ENCODE measurements around the gene TRMT6. TPM values are rescaled to one million over a fixed set of nuclear protein-coding genes. Genes with fewer than 3 reads are reported as not detected.

TRMT6 gene
- total RNA-seq, 1 donor from 2014 or later = 9.6 TPM

GRCh38 chr20:5967469-5967868, 17.1 kb upstream of the TRMT6 start:
- intact Hi-C loops (cut with DNase I) = no loop called here
- DNase-seq (ENCODE audit: extremely low spot score in 2 of 2) = no peak
- Histone ChIP-seq H3K4me3 (no peak overlapping the region), H3K4me1 (no peaks in the 10 kb centered on the region), H3K9me3 (no peaks in the 10 kb centered on the region), H3K36me3 (peaks cover 0 to 8% of the 10 kb centered on the region in 2 donors), H3K27me3 (no peaks in the 10 kb centered on the region), H3K27ac (no peak overlapping the region)
- no peak for TF ChIP-seq POLR2A (IDR thresholded peaks at IDR 0.05)
- TF ChIP-seq POLR2AphosphoS5 (IDR thresholded peaks at IDR 0.05; ENCODE audit: insufficient read depth in 1 of 2, low read depth in 1 of 2) = no peak

DNA sequence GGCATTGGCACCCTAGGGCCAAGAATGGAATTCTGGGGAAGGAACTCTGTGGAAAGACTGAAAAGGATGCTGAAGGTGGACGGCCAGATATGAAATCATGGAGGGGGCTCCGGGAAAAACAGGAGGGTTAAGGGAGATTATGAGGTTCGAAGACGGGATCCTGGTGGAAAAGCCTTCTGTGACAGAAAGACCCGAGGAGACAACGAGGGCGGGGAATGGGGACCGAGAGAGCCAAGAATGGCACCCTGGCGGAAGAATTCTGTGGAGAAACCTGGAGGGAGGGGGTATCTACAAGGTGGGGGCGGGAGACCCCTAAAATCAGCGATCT, 426 bp downstream of the TRMT6 start:
- H3K36me3 ChIP-seq = peaks cover 0 to 19% of the 10 kb centered on the region in 2 donors
- H3K4me3 ChIP-seq = peak overlapping the region; percentile 79 to 88
- intact Hi-C loops (cut with DNase I) = no loop called here
- no peaks in the 10 kb centered on the region for H3K9me3 ChIP-seq
- no peak for DNase-seq (ENCODE audit: extremely low spot score in 2 of 2)
- TF ChIP-seq POLR2A (IDR thresholded peaks at IDR 0.05) (no peak), POLR2AphosphoS5 (IDR thresholded peaks at IDR 0.05; ENCODE audit: insufficient read depth in 1 of 2, low read depth in 1 of 2) (no peak), CTCF (IDR thresholded peaks at IDR 0.05) (no peak)
- peak overlapping the region; percentile 34 for H3K27ac ChIP-seq
- H3K4me1 ChIP-seq = peaks cover 24% of the 10 kb centered on the region
- H3K27me3 ChIP-seq = no peaks in the 10 kb centered on the region

- no peak overlapping the region for H3K27ac ChIP-seq
- H3K4me1 ChIP-seq = peaks cover 24% of the 10 kb centered on the region
- intact Hi-C loops (cut with DNase I) = no loop called here
- H3K4me3 ChIP-seq = no peak overlapping the region
- H3K36me3 ChIP-seq = peaks cover 0 to 40% of the 10 kb centered on the region in 2 donors
- no peaks in the 10 kb centered on the region for H3K9me3 ChIP-seq
- no peaks in the 10 kb centered on the region for H3K27me3 ChIP-seq
- DNase-seq (ENCODE audit: extremely low spot score in 2 of 2) = no peak
- TF ChIP-seq CTCF (IDR thresholded peaks at IDR 0.05) (no peak), POLR2AphosphoS5 (IDR thresholded peaks at IDR 0.05; ENCODE audit: insufficient read depth in 1 of 2, low read depth in 1 of 2) (no peak), POLR2A (IDR thresholded peaks at IDR 0.05) (no peak)
Measured at GRCh38 chr20:5947276-5947675, 3.1 kb downstream of the TRMT6 start.

DNA sequence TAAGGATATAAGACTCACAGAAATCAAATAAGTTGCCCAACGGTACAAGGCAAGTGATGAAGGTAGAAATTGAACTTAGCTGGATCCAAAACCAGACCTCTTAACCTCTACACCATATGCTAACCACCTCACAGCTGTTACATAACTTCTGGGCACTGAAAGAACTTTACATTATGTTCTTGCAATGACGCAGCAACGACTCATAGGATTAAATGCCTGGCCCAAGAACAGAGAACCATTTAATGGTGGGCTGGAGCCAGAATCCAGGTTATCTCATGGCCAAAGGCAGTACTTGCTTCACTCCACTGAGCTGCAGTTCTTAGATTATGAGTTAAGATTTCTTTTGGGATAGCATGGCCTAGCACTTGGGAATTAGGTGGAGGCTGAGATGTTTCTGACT, 4.4 kb downstream of the TRMT6 start:
- H3K4me3 ChIP-seq = no peak overlapping the region
- H3K9me3 ChIP-seq = no peaks in the 10 kb centered on the region
- intact Hi-C loops (cut with DNase I) = no loop called here
- no peak for TF ChIP-seq POLR2A (IDR thresholded peaks at IDR 0.05)
- TF ChIP-seq POLR2AphosphoS5 (IDR thresholded peaks at IDR 0.05; ENCODE audit: insufficient read depth in 1 of 2, low read depth in 1 of 2) = no peak
- TF ChIP-seq CTCF (IDR thresholded peaks at IDR 0.05) = no peak
- H3K27me3 ChIP-seq = no peaks in the 10 kb centered on the region
- peaks cover 14% of the 10 kb centered on the region for H3K4me1 ChIP-seq
- H3K36me3 ChIP-seq = peaks cover 0 to 54% of the 10 kb centered on the region in 2 donors
- DNase-seq (ENCODE audit: extremely low spot score in 2 of 2) = no peak
- H3K27ac ChIP-seq = no peak overlapping the region

DNA sequence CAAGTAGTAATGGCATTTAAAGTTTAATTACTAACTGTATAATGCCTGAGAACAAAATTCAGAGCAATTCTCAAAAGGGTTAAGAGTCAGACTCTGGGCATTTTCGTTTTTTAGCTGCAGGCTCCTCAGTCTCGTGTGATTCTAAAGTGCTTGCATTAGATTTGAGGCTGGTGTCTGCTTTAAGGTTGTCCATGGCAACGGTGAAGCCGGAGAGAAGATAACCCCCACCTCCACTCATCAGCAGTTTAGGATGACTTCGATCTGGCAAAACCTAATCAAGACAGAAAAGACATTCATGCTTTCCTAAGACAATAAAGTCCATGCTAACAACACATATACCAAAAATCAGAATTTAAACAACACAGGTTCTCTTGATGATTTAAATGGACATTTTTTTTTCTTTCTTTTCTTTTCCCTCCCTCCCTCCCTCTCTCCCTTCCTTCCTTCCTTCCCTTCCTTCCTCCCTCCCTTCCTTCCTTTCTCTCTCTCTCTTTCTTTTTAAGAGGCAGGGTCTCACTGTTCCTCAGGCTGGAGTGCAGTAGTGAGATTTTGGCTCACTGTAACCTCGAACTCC, 11.8 kb downstream of the TRMT6 start:
- Histone ChIP-seq H3K27me3 (no peaks in the 10 kb centered on the region), H3K27ac (no peak overlapping the region), H3K9me3 (no peaks in the 10 kb centered on the region), H3K36me3 (peaks cover 0 to 56% of the 10 kb centered on the region in 2 donors), H3K4me1 (no peaks in the 10 kb centered on the region), H3K4me3 (no peak overlapping the region)
- intact Hi-C loops (cut with DNase I) = no loop called here
- no peak for DNase-seq (ENCODE audit: extremely low spot score in 2 of 2)
- TF ChIP-seq POLR2A (IDR thresholded peaks at IDR 0.05) (no peak), POLR2AphosphoS5 (IDR thresholded peaks at IDR 0.05; ENCODE audit: insufficient read depth in 1 of 2, low read depth in 1 of 2) (no peak), CTCF (IDR thresholded peaks at IDR 0.05) (no peak)

Data from vagina (tissue), 2 donors.